ENCODE results near the gene HRCT1.
A peak's percentile ranks its signal among the peaks of the same experiment; 100 is the strongest.
"Not testable (repeated sequence)": the region's sequence is repeated elsewhere in the genome, so short reads cannot be mapped to it uniquely, and the experiment has no call there.

Gene HRCT1

GRCh38 chr9:35870351-35870923 is 35.6 kb upstream of the HRCT1 start, which contains the start of gene OR13J1:
TSS of gene OR13J1 (minus strand) at chr9:35870401. CDS start at chr9:35870401, 0 bp downstream.
- Mint-ChIP-seq H3K4me3 (no peak within 1 kb of the TSS), H3K27ac (no peak within 1 kb of the TSS), H3K4me1 (no peaks in the 10 kb centered on the region), H3K27me3 (peaks cover 2% of the 10 kb centered on the region), H3K9me3 (no peaks in the 10 kb centered on the region), H3K36me3 (no peaks in the 10 kb centered on the region)
- ATAC-seq (ENCODE audit: low read depth) = no peak
- DNase-seq (ENCODE audit: low spot score in 2 of 2) = no peak

DNA sequence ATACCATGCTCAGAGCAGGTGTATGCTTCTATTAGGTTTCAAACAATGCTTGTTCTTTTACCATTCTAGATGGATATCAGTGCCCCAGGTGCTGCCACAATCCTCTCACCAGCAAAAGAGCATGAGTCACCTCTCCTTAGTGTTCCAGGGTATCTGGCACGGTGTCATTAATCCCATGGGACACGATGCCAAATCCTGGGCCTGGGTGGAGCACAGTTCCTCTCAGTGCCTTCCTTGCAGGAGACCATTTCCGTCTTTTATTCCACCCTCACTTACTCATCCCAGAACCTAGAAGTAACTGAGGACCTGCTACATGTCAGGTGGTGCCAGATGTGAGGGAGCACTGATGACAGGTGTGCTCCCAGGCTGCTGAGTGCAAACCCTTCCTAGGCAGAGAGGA is 34.5 kb upstream of the HRCT1 start:
- no peaks in the 10 kb centered on the region for H3K36me3 Mint-ChIP-seq
- no peaks in the 10 kb centered on the region for H3K27me3 Mint-ChIP-seq
- peaks cover 4% of the 10 kb centered on the region for H3K9me3 Mint-ChIP-seq
- no peaks in the 10 kb centered on the region for H3K4me1 Mint-ChIP-seq
- H3K27ac Mint-ChIP-seq = no peak overlapping the region
- DNase-seq (ENCODE audit: low spot score in 2 of 2) (no peak), ATAC-seq (ENCODE audit: low read depth) (no peak)
- H3K4me3 Mint-ChIP-seq = no peak overlapping the region

DNA sequence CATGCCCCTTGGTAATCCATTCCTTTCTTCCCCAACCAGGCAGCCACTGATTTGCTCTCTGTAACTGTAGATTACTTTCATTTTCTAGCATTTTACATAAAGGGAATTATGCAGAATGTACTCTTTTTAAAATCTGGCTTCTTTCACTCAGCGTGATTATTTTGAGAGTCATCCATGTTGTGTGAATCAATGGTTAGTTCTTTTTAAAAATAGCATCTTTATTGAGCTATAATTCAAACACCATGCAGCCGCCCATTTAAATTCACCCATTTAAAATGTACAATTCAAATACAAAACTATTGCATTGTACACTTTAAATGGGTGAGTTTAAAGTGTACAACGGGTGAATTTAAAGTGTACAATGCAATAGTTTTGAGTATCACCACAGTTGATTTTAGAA is 33.5 kb upstream of the HRCT1 start:
- Mint-ChIP-seq H3K9me3 (peaks cover 7% of the 10 kb centered on the region), H3K4me3 (no peak overlapping the region), H3K4me1 (no peaks in the 10 kb centered on the region), H3K27me3 (no peaks in the 10 kb centered on the region), H3K27ac (no peak overlapping the region), H3K36me3 (peaks cover 3% of the 10 kb centered on the region)
- ATAC-seq (ENCODE audit: low read depth) (no peak), DNase-seq (ENCODE audit: low spot score in 2 of 2) (no peak)

GRCh38 chr9:35882263-35882848 is 23.6 kb upstream of the HRCT1 start:
- ATAC-seq (ENCODE audit: low read depth) (peak; percentile 80), DNase-seq (ENCODE audit: low spot score in 2 of 2) (peak; percentile 76 to 79)
- Mint-ChIP-seq H3K9me3 (peaks cover 8% of the 10 kb centered on the region), H3K4me3 (no peak overlapping the region), H3K27ac (no peak overlapping the region), H3K27me3 (peaks cover 4% of the 10 kb centered on the region), H3K36me3 (peaks cover 5% of the 10 kb centered on the region), H3K4me1 (peaks cover 3% of the 10 kb centered on the region)

DNA sequence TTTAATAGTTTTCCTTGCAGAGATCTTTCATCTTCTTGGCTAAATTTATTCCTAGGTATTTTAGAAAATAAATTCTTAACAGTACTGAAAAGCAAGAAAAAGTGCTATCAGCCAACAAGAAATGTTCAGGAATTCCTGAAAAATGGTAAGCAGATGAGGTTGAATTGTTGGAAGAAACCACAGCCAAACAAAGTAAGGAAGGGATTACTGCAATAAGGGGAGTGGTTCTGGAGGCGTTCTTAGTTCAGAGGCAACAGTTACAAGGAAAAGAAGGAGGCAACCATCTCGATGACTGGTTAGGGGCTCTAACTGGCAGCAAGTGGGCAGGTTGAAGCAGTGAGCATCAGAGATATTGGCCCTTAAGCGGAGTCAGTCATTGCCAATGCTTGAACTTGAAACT is 23.0 kb upstream of the HRCT1 start:
- Mint-ChIP-seq H3K27ac (no peak overlapping the region), H3K36me3 (no peaks in the 10 kb centered on the region), H3K9me3 (peaks cover 1% of the 10 kb centered on the region), H3K4me3 (no peak overlapping the region), H3K4me1 (peaks cover 3% of the 10 kb centered on the region), H3K27me3 (peaks cover 2% of the 10 kb centered on the region)
- DNase-seq (ENCODE audit: low spot score in 2 of 2) = no peak
- no peak for ATAC-seq (ENCODE audit: low read depth)

GRCh38 chr9:35884908-35885307 is 21.1 kb upstream of the HRCT1 start:
- ATAC-seq (ENCODE audit: low read depth); H3K4me3 Mint-ChIP-seq; H3K27me3 Mint-ChIP-seq; H3K27ac Mint-ChIP-seq; H3K9me3 Mint-ChIP-seq; DNase-seq (ENCODE audit: low spot score in 2 of 2); H3K36me3 Mint-ChIP-seq; H3K4me1 Mint-ChIP-seq: not testable (repeated sequence)

DNA sequence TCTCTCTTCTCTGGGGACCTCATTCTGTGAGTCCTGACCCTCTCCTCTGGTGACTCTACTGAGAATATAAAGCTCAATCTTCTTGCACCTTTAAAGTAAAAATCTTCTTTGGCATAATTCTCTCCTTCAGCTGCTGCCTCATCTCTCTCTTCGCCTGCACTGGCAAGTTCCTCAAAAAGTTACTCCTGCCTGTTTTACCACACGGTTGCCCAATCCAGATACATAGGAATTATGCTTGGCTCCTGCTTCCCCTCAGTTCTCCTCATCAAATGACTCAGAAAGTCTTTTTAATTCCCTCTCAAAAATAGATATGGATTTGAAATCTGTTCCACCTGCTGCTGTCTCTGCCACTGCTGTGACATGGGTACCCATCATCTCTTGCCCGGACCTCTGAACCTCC is 14.4 kb upstream of the HRCT1 start:
- Mint-ChIP-seq H3K36me3 (no peaks in the 10 kb centered on the region), H3K27ac (no peak overlapping the region), H3K4me1 (no peaks in the 10 kb centered on the region), H3K27me3 (peaks cover 14% of the 10 kb centered on the region), H3K9me3 (no peaks in the 10 kb centered on the region), H3K4me3 (no peak overlapping the region)
- DNase-seq (ENCODE audit: low spot score in 2 of 2) (no peak), ATAC-seq (ENCODE audit: low read depth) (no peak)

- peaks cover 14% of the 10 kb centered on the region for H3K27me3 Mint-ChIP-seq
- H3K27ac Mint-ChIP-seq = no peak overlapping the region
- ATAC-seq (ENCODE audit: low read depth) (no peak), DNase-seq (ENCODE audit: low spot score in 2 of 2) (no peak)
- no peaks in the 10 kb centered on the region for H3K9me3 Mint-ChIP-seq
- H3K4me3 Mint-ChIP-seq = no peak overlapping the region
- no peaks in the 10 kb centered on the region for H3K4me1 Mint-ChIP-seq
- no peaks in the 10 kb centered on the region for H3K36me3 Mint-ChIP-seq
These were observed 14.0 kb upstream of the HRCT1 start for GRCh38 chr9:35892051-35892450.

- no peak overlapping the region for H3K4me3 Mint-ChIP-seq
- ATAC-seq (ENCODE audit: low read depth) (no peak), DNase-seq (ENCODE audit: low spot score in 2 of 2) (no peak)
- no peaks in the 10 kb centered on the region for H3K36me3 Mint-ChIP-seq
- H3K27me3 Mint-ChIP-seq = peaks cover 15% of the 10 kb centered on the region
- no peak overlapping the region for H3K27ac Mint-ChIP-seq
- H3K4me1 Mint-ChIP-seq = no peaks in the 10 kb centered on the region
- H3K9me3 Mint-ChIP-seq = no peaks in the 10 kb centered on the region
These were observed 9.4 kb upstream of the HRCT1 start for GRCh38 chr9:35896570-35896969.

GRCh38 chr9:35897376-35898099 is 8.5 kb upstream of the HRCT1 start:
- not testable (repeated sequence) for H3K36me3 Mint-ChIP-seq; H3K9me3 Mint-ChIP-seq; DNase-seq (ENCODE audit: low spot score in 2 of 2); H3K4me3 Mint-ChIP-seq; H3K4me1 Mint-ChIP-seq; H3K27ac Mint-ChIP-seq; ATAC-seq (ENCODE audit: low read depth)
- peaks cover 12% of the 10 kb centered on the region for H3K27me3 Mint-ChIP-seq

DNA sequence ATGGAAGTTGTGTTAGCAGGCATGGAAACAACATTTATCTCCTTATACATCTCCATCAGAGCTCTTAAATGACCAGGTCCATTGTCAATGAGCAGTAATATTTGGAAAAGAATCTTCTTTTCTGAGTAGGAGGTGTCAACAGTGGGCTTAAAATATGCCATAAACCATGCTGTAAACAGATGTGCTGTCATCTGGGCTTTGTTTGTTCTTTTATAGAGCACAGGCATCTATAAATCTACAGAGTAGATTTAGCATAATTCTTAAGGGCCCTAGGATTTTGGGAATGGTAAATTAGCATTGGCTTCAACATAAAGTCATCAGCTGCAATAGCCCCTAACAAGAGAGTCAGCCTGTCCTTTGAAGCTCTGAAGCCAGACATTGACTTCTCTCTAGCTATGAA is 7.7 kb upstream of the HRCT1 start:
- Mint-ChIP-seq H3K4me3 (no peak overlapping the region), H3K36me3 (no peaks in the 10 kb centered on the region), H3K27ac (no peak overlapping the region), H3K27me3 (peaks cover 12% of the 10 kb centered on the region), H3K9me3 (no peaks in the 10 kb centered on the region), H3K4me1 (no peaks in the 10 kb centered on the region)
- DNase-seq (ENCODE audit: low spot score in 2 of 2) (no peak), ATAC-seq (ENCODE audit: low read depth) (no peak)

- Mint-ChIP-seq H3K27ac (no peak overlapping the region), H3K27me3 (peaks cover 11% of the 10 kb centered on the region), H3K36me3 (no peaks in the 10 kb centered on the region), H3K4me3 (no peak overlapping the region), H3K9me3 (no peaks in the 10 kb centered on the region), H3K4me1 (no peaks in the 10 kb centered on the region)
- no peak for DNase-seq (ENCODE audit: low spot score in 2 of 2)
- ATAC-seq (ENCODE audit: low read depth) = no peak
These were observed 7.0 kb upstream of the HRCT1 start for GRCh38 chr9:35899021-35899420.

- H3K27ac Mint-ChIP-seq = no peak overlapping the region
- H3K27me3 Mint-ChIP-seq = peaks cover 11% of the 10 kb centered on the region
- DNase-seq (ENCODE audit: low spot score in 2 of 2) = peak in 1 of 2 donors; percentile 31
These were observed 3.0 kb upstream of the HRCT1 start for GRCh38 chr9:35903049-35903448.

DNA sequence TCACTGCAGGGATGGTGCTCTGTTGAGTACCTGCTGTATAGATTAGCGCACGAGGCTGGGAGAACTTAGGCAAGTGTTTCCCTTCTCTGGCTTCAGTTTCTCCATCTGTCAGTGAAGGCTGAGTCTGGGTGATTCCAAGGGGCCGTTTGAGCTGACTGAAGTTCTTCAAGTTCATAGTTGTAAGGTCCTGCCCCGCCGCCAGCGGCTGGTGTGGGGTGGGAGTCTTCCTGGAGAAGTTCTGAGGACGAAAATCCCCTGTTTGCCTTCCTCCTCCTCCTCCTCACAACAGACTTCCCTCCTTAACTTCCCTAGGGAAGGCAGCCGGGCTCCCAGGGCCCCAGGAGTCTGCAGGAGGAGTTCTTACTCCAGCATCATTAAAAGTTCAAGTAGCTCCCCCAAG is 1.7 kb upstream of the HRCT1 start:
- Mint-ChIP-seq H3K9me3 (no peaks in the 10 kb centered on the region), H3K27ac (no peak overlapping the region), H3K4me3 (no peak overlapping the region), H3K4me1 (no peaks in the 10 kb centered on the region), H3K36me3 (no peaks in the 10 kb centered on the region), H3K27me3 (peaks cover 16% of the 10 kb centered on the region)
- ATAC-seq (ENCODE audit: low read depth) (no peak), DNase-seq (ENCODE audit: low spot score in 2 of 2) (no peak)

More at GRCh38 chr9:35903049-35903448, 3.0 kb upstream of the HRCT1 start:
- no peaks in the 10 kb centered on the region for H3K4me1 Mint-ChIP-seq
- H3K4me3 Mint-ChIP-seq = no peak overlapping the region
- no peaks in the 10 kb centered on the region for H3K9me3 Mint-ChIP-seq
- H3K36me3 Mint-ChIP-seq = no peaks in the 10 kb centered on the region
- peak; percentile 76 for ATAC-seq (ENCODE audit: low read depth)

All from memory B cell (primary cell).